ENCODE results near the gene BEND6.

- TF ChIP-seq CTCF (IDR thresholded peaks at IDR 0.05) (no peak), EZH2 (IDR thresholded peaks at IDR 0.05; ENCODE audit: borderline replicate concordance, insufficient read depth, low read depth, low read length, poor library complexity, severe bottlenecking) (no peak)
Measured at GRCh38 chr6:56956491-56956890, 1.6 kb downstream of the BEND6 start.

Measured in B cell (primary cell).